Eye (tissue), 1 donor: ENCODE data around the gene GPC3.
"Not testable (repeated sequence)": the region's sequence is repeated elsewhere in the genome, so short reads cannot be mapped to it uniquely, and the experiment has no call there.

ENCODE experiments used
- DNase-seq: peaks from one replicate; pipeline ENCODE4 v3.0.0-alpha.2; 2015

GPC3 gene

GRCh38 chrX:133638285-133638684 lies 347.1 kb downstream of the GPC3 start:
- no peak for DNase-seq

GRCh38 chrX:133637765-133638164 lies 347.6 kb downstream of the GPC3 start:
- no peak for DNase-seq

GRCh38 chrX:133636009-133636408 lies 349.4 kb downstream of the GPC3 start:
- DNase-seq: no peak

GRCh38 chrX:133634416-133634815 lies 351.0 kb downstream of the GPC3 start:
- DNase-seq: no peak

- no peak for DNase-seq
These were observed 351.4 kb downstream of the GPC3 start for GRCh38 chrX:133633950-133634349.

GRCh38 chrX:133633162-133633561 lies 352.2 kb downstream of the GPC3 start:
- DNase-seq: no peak

GRCh38 chrX:133630362-133630761 lies 355.0 kb downstream of the GPC3 start:
- DNase-seq: no peak

GRCh38 chrX:133627673-133628072 lies 357.7 kb downstream of the GPC3 start:
- no peak for DNase-seq

GRCh38 chrX:133621384-133621783 lies 364.0 kb downstream of the GPC3 start:
- not testable (repeated sequence) for DNase-seq

- no peak for DNase-seq
These were observed 373.7 kb downstream of the GPC3 start for GRCh38 chrX:133611676-133612075.

- no peak for DNase-seq
These were observed 375.3 kb downstream of the GPC3 start for GRCh38 chrX:133610056-133610455.

GRCh38 chrX:133609166-133609565 lies 376.2 kb downstream of the GPC3 start:
- no peak for DNase-seq

- DNase-seq: no peak
These were observed 377.0 kb downstream of the GPC3 start for GRCh38 chrX:133608406-133608805.

- DNase-seq: no peak
These were observed 377.7 kb downstream of the GPC3 start for GRCh38 chrX:133607419-133608348.

GRCh38 chrX:133606990-133607389 lies 378.4 kb downstream of the GPC3 start:
- DNase-seq: no peak

- peak; percentile 30 for DNase-seq
These were observed 380.6 kb downstream of the GPC3 start for GRCh38 chrX:133604801-133605200.

- DNase-seq: no peak
These were observed 382.5 kb downstream of the GPC3 start for GRCh38 chrX:133602881-133603280.

- DNase-seq: no peak
These were observed 384.3 kb downstream of the GPC3 start for GRCh38 chrX:133601116-133601515.

- no peak for DNase-seq
These were observed 384.9 kb downstream of the GPC3 start for GRCh38 chrX:133600536-133600935.

- no peak for DNase-seq
These were observed 386.6 kb downstream of the GPC3 start for GRCh38 chrX:133598601-133599335.

GRCh38 chrX:133594156-133594555 lies 391.2 kb downstream of the GPC3 start:
- DNase-seq: no peak

GRCh38 chrX:133593531-133593930 lies 391.9 kb downstream of the GPC3 start:
- DNase-seq: no peak

GRCh38 chrX:133590703-133591505 lies 394.5 kb downstream of the GPC3 start:
- DNase-seq: no peak
